ENCODE results near the gene COL4A6.
"Not testable (repeated sequence)": the region's sequence is repeated elsewhere in the genome, so short reads cannot be mapped to it uniquely, and the experiment has no call there.

The COL4A6 gene

GRCh38 chrX:108399418-108400165, 38.6 kb downstream of the COL4A6 start:
- no peak for DNase-seq

GRCh38 chrX:108397627-108398391, 40.4 kb downstream of the COL4A6 start:
- DNase-seq: peak in 1 of 56 donors; percentile 0

- no peak for DNase-seq
Measured at GRCh38 chrX:108396986-108397385, 41.2 kb downstream of the COL4A6 start.

GRCh38 chrX:108396188-108396891, 41.9 kb downstream of the COL4A6 start:
- no peak for DNase-seq

GRCh38 chrX:108390976-108391717, 47.1 kb downstream of the COL4A6 start:
- DNase-seq: not testable (repeated sequence)

GRCh38 chrX:108384783-108385182, 53.4 kb downstream of the COL4A6 start:
- DNase-seq: no peak

- no peak for DNase-seq
Measured at GRCh38 chrX:108380222-108380621, 58.0 kb downstream of the COL4A6 start.

- not testable (repeated sequence) for DNase-seq
Measured at GRCh38 chrX:108376821-108377220, 61.4 kb downstream of the COL4A6 start.

- DNase-seq: not testable (repeated sequence)
Measured at GRCh38 chrX:108375591-108375990, 62.6 kb downstream of the COL4A6 start.

- no peak for DNase-seq
Measured at GRCh38 chrX:108366644-108367406, 71.4 kb downstream of the COL4A6 start.

GRCh38 chrX:108362026-108362425, 76.2 kb downstream of the COL4A6 start:
- no peak for DNase-seq

GRCh38 chrX:108361316-108361715, 76.9 kb downstream of the COL4A6 start:
- no peak for DNase-seq

GRCh38 chrX:108359806-108360602, 78.2 kb downstream of the COL4A6 start:
- no peak for DNase-seq

GRCh38 chrX:108353452-108353851, 84.8 kb downstream of the COL4A6 start:
- DNase-seq: no peak

- no peak for DNase-seq
Measured at GRCh38 chrX:108349210-108349609, 89.0 kb downstream of the COL4A6 start.

- DNase-seq: no peak
Measured at GRCh38 chrX:108348525-108348924, 89.7 kb downstream of the COL4A6 start.

GRCh38 chrX:108347800-108348199, 90.4 kb downstream of the COL4A6 start:
- no peak for DNase-seq

GRCh38 chrX:108344216-108344615, 94.0 kb downstream of the COL4A6 start:
- DNase-seq: no peak

GRCh38 chrX:108341947-108342346, 96.3 kb downstream of the COL4A6 start:
- no peak for DNase-seq

- DNase-seq: no peak
Measured at GRCh38 chrX:108332281-108332680, 105.9 kb downstream of the COL4A6 start.
